Progenitor cell of endocrine pancreas (in vitro differentiated cells): ENCODE results near the gene SLC27A5. TPM values are rescaled to one million over a fixed set of nuclear protein-coding genes. Genes with fewer than 3 reads are reported as not detected.
A peak's percentile ranks its signal among the peaks of the same experiment; 100 is the strongest.

Experiments used
- DNase-seq: peaks from one replicate; pipeline ENCODE4 v3.0.0; 2021; ENCODE audit warnings: low spot score; ENCODE audit not compliant: unreplicated experiment
- H3K27ac Mint-ChIP-seq: 2 replicates; pipeline ENCODE4 v1.8.0; 2021; ENCODE audit warnings: mild to moderate bottlenecking, moderate library complexity, mixed read lengths
- H3K27me3 Mint-ChIP-seq: 2 replicates; pipeline ENCODE4 v1.8.0; 2021; ENCODE audit warnings: mixed read lengths
- H3K36me3 Mint-ChIP-seq: 2 replicates; pipeline ENCODE4 v1.8.0; 2022; ENCODE audit warnings: mixed read lengths; ENCODE audit not compliant: insufficient read depth
- H3K4me1 Mint-ChIP-seq: 2 replicates; pipeline ENCODE4 v1.8.0; 2021; ENCODE audit warnings: low read depth, mixed read lengths
- H3K4me3 Mint-ChIP-seq: 2 replicates; pipeline ENCODE4 v1.8.0; 2021; ENCODE audit warnings: low read depth, mild to moderate bottlenecking, moderate library complexity, mixed read lengths
- H3K9me3 Mint-ChIP-seq: 2 replicates; pipeline ENCODE4 v1.8.0; 2021; ENCODE audit warnings: low read depth, mixed read lengths
- CTCF ChIP-seq: fragments of 200-600 bp; sonication (generic); IDR thresholded peaks from one replicate; pipeline ENCODE4 v1.5.0; 2021; ENCODE audit warnings: antibody characterized with exemption, mild to moderate bottlenecking; ENCODE audit not compliant: unreplicated experiment
- total RNA-seq: library from RNA; stranded (reverse); gene quantifications from 2 replicates; pipeline ENCODE4 v1.2.1, GENCODE V29; 2021

Gene SLC27A5
- total RNA-seq, 1 donor from 2014 or later, result 9.9 TPM

- Mint-ChIP-seq H3K27me3 (no peaks in the 10 kb centered on the region), H3K27ac (no peak overlapping the region), H3K4me1 (peaks cover 10% of the 10 kb centered on the region), H3K36me3 (no peaks in the 10 kb centered on the region), H3K9me3 (no peaks in the 10 kb centered on the region), H3K4me3 (no peak overlapping the region)
- no peak for DNase-seq
- TF ChIP-seq CTCF, result no peak
These were observed 31.9 kb downstream of the SLC27A5 start for GRCh38 chr19:58479736-58480480.

GRCh38 chr19:58479303-58479702 is 32.5 kb downstream of the SLC27A5 start:
- no peak for DNase-seq
- Mint-ChIP-seq H3K4me1 (peaks cover 10% of the 10 kb centered on the region), H3K4me3 (no peak overlapping the region), H3K27me3 (no peaks in the 10 kb centered on the region), H3K27ac (no peak overlapping the region), H3K36me3 (no peaks in the 10 kb centered on the region), H3K9me3 (no peaks in the 10 kb centered on the region)
- TF ChIP-seq CTCF, result no peak

GRCh38 chr19:58477871-58478270 is 33.9 kb downstream of the SLC27A5 start:
- H3K9me3 Mint-ChIP-seq, result no peaks in the 10 kb centered on the region
- H3K27ac Mint-ChIP-seq, result no peak overlapping the region
- H3K36me3 Mint-ChIP-seq, result no peaks in the 10 kb centered on the region
- TF ChIP-seq CTCF, result no peak
- no peak overlapping the region for H3K4me3 Mint-ChIP-seq
- no peak for DNase-seq
- peaks cover 10% of the 10 kb centered on the region for H3K4me1 Mint-ChIP-seq
- no peaks in the 10 kb centered on the region for H3K27me3 Mint-ChIP-seq

- DNase-seq, result no peak
- H3K4me3 Mint-ChIP-seq, result peak overlapping the region; percentile 93
- H3K27ac Mint-ChIP-seq, result peak overlapping the region; percentile 92
These were observed 34.7 kb downstream of the SLC27A5 start for GRCh38 chr19:58477130-58477529.

GRCh38 chr19:58476498-58477015 is 35.2 kb downstream of the SLC27A5 start:
- no peak for TF ChIP-seq CTCF
- Mint-ChIP-seq H3K9me3 (no peaks in the 10 kb centered on the region), H3K4me1 (peaks cover 10% of the 10 kb centered on the region), H3K27me3 (no peaks in the 10 kb centered on the region), H3K27ac (peak overlapping the region; percentile 92), H3K36me3 (no peaks in the 10 kb centered on the region), H3K4me3 (peak overlapping the region; percentile 93)
- DNase-seq, result no peak

More at GRCh38 chr19:58477130-58477529, 34.7 kb downstream of the SLC27A5 start:
- Mint-ChIP-seq H3K27me3 (no peaks in the 10 kb centered on the region), H3K9me3 (no peaks in the 10 kb centered on the region), H3K4me1 (peaks cover 10% of the 10 kb centered on the region), H3K36me3 (no peaks in the 10 kb centered on the region)
- TF ChIP-seq CTCF, result no peak
